IPS-11a (cell line): ENCODE data around the gene FBXO34.
"Not testable (repeated sequence)": the region's sequence is repeated elsewhere in the genome, so short reads cannot be mapped to it uniquely, and the experiment has no call there.

Experiments used
- H3K4me3 ChIP-seq: one replicate; pipeline ENCODE4 v1.5.1; 2013; ENCODE audit warnings: low read depth, low read length, control low read depth

The FBXO34 gene

DNA sequence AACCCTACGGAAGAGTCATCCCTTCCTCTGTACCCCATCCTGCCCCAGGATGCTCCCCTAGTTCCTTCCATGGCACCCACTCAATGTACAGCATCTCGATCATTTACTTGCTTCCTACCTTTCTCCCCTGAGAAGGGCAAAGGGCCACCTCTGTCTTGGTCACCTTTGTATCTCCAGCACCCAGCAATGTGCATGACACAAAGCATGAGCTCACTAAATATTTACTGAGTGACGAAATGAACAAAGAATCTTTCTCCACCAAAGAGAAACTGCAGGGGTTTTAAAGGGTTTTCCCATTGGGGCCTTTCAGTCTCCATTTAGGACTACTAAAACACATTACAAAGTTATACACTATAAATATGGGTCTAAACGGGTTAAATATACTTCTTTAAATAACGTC is 109.8 kb downstream of the FBXO34 start:
- H3K4me3 ChIP-seq, result no peak overlapping the region

DNA sequence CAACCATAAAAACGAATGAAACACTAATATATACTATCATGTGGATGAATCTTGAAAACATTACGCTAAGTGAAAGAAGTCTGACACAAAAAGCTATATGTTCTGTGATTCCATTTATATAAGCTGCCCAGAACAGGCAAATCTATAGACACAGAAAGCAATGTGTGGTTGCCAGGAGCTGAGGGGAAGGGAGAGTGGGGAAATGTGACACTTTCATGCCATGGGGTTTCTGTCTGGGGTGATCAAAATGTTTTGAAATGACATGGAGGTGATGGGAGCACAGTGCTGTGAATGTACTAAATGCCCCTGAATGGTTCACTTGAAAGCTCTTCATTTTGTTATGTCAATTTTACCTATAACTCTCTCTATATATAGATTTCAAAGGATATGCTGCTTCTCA is 110.3 kb downstream of the FBXO34 start:
- no peak overlapping the region for H3K4me3 ChIP-seq

GRCh38 chr14:55382483-55382882 is 111.3 kb downstream of the FBXO34 start:
- H3K4me3 ChIP-seq, result no peak overlapping the region

DNA sequence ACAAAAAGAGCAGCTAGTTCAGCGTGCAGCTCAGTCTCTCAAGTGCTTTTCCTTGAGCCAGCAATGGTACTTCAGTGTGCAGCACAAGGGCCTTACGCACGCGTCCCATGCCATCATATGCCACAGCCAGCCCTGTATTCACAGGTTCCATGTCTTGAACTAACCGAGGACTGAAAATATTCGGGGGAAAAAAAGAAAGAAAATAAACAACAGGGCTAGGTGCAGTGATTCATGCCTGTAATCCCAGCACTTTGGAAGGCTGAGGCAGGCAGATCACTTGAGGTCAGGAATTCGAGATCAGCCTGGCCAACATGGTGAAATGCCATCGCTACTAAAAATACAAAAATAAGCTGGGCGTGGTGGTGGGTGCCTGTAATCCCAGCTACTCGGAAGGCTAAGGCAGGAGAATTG is 111.8 kb downstream of the FBXO34 start:
- H3K4me3 ChIP-seq, result not testable (repeated sequence)

- H3K4me3 ChIP-seq, result no peak overlapping the region
Measured at GRCh38 chr14:55383541-55384140, 112.4 kb downstream of the FBXO34 start.

GRCh38 chr14:55384536-55384935 is 113.3 kb downstream of the FBXO34 start:
- H3K4me3 ChIP-seq, result no peak overlapping the region

DNA sequence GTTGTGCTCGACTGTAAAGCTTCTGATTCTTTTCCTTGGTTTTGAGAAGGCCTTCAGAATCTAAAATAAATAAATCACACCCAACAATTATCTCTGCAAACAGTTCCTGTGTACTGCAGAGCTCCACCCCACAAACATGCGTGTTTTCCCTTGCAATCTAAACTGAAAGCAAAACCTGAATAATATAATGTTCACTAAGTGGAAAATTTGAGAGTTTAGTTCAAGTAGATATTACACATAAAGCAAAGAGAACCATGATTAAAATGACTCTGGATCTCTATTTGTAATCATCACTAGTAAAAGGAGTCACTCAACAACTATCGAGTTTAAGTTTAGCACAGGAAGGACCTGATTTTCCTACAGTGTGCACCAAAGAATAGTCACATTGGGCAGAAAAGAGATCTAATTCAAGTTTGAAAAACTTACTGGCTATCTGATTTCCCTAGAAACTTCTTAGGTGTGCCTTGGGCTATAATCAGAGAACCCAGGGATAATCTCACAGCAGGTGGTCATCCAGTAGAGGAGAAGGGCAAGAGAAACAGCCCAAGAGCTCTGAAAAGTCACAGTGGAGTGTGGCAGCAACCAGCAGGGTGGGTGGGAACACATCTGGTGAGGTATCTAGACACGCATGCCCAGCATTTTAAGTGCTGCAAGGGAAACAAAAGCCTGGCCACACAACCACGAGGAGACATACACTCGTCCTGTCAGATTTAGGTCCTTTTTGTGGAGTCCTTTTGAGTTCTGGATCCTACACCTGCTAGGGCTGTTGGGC is 115.0 kb downstream of the FBXO34 start:
- no peak overlapping the region for H3K4me3 ChIP-seq

GRCh38 chr14:55387121-55387520 is 115.9 kb downstream of the FBXO34 start:
- H3K4me3 ChIP-seq, result no peak overlapping the region

GRCh38 chr14:55388160-55388559 is 116.9 kb downstream of the FBXO34 start:
- no peak overlapping the region for H3K4me3 ChIP-seq

GRCh38 chr14:55389330-55389729 is 118.1 kb downstream of the FBXO34 start:
- H3K4me3 ChIP-seq, result no peak overlapping the region

GRCh38 chr14:55398679-55399078 is 127.5 kb downstream of the FBXO34 start:
- H3K4me3 ChIP-seq, result no peak overlapping the region

DNA sequence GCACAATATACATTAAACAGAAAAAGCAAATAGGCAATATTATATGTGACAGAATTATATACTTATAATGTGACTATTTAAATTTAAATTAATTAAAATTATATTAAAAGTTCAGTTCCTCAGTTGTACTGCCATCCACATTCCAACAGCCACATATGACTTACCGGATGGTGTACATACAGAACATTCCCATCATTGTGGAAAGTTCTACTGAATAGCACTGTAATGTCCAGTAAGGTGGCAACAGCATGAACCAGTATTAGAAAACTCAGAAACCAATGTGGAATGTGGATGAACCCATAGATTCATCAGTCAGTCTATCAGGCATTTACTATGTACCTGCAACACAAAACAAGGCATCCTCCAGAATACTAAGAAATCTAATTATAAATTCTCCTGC is 128.0 kb downstream of the FBXO34 start:
- H3K4me3 ChIP-seq, result no peak overlapping the region

DNA sequence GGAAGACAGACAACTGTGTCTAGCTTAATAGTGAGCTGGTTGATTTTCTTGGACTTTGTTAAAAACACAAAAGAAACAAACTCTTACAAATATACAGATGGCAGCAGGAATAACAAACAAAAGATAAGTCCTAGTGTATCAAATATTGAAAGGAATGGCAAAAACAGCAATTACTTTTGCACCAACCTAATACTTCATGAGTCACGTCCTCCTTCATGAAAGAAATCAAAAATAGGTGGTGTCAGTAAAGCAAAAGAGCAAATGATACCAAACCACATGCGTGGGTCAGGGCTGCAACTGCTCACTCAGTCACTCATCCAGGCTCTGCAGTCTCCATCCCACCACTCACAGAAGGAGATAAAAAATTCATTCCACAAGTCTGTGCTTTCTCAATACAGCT is 128.6 kb downstream of the FBXO34 start:
- H3K4me3 ChIP-seq, result no peak overlapping the region

DNA sequence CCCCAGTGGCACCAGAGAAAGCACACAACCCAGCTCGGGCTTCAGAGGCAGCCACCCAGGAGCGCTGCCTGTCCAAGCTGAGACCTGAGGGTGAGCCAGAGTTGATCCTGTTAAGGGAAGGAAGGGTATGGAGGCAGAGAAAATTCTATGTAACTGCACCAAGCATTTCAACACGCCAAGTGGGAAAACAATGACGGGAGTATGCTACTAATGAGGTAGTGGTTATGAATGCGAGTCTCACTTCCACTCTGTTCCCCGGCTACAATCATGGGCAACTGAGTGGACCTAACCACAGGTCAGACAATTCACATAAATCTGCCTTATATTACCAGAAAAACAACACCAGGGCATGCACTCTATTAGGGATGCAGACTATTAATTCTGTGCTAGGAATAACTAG is 130.5 kb downstream of the FBXO34 start:
- H3K4me3 ChIP-seq, result no peak overlapping the region
